HG02885 (cell line): ENCODE measurements around the gene PLD3.
"Not testable (repeated sequence)": the region's sequence is repeated elsewhere in the genome, so short reads cannot be mapped to it uniquely, and the experiment has no call there.

Experiments used
- ATAC-seq: cut with Tn5 transposase; IDR thresholded peaks from one replicate; pipeline ENCODE4 v1.9.1; 2021; ENCODE audit warnings: mild to moderate bottlenecking; ENCODE audit not compliant: unreplicated experiment, poor library complexity

PLD3 gene

DNA sequence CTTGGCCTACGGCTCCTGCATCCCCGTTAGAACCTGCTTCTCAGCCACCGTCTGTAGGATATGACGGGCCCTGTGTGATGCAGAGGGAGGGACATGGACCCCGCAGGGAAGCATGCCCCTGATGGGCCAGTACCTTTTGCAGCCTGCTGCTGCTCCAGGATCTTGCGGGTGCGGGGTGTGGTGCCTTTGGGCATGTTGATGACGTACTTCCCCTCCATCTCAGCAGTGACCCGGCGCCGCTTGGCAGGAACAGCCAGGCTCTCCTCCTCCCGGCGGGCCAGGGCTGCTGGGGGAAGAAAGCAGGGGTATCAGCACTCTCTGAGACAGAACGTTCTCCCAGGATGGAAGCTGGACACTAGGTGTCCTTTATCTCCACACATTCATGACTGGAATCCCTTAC, 22.3 kb upstream of the PLD3 start:
- ATAC-seq = no peak

GRCh38 chr19:40331052-40331451, 17.4 kb upstream of the PLD3 start:
- no peak for ATAC-seq

GRCh38 chr19:40332669-40333068, 15.8 kb upstream of the PLD3 start:
- no peak for ATAC-seq

DNA sequence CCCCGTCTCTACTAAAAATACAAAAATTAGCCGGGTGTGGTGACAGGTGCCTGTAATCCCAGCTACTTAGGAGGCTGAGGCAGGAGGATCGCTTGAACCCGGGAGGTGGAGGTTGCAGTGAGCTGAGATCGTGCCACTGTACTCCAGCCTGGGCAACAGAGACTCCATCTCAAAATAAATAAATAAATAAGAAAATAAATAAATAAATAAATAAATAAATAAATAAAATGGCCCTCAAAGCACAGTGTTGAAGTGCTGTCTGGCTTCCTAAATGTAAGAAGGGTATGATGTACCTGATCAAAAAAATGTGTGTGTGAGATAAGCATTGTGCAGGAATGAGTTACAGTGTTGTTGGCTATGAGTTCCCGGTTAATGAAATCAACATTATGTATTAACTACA, 15.4 kb upstream of the PLD3 start:
- ATAC-seq = not testable (repeated sequence)

DNA sequence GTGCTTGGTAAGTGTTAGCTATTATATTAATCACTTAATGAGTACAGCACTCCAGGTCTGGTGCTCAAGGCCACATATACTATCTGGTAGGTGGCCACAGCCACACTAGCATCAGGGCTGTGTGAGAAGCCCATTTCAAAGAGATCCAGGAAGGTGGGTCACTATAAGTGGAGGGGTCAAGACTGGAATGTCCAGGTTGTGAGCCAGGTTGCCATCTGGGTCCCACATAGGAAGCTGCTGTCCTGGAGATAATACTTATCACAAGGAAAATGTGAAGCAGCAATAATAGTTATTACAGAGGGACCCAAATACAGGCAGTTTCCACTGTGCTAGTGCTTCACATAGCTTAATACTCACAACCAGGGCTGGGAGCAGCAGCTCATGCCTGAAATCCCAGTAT, 13.4 kb upstream of the PLD3 start:
- ATAC-seq = no peak

DNA sequence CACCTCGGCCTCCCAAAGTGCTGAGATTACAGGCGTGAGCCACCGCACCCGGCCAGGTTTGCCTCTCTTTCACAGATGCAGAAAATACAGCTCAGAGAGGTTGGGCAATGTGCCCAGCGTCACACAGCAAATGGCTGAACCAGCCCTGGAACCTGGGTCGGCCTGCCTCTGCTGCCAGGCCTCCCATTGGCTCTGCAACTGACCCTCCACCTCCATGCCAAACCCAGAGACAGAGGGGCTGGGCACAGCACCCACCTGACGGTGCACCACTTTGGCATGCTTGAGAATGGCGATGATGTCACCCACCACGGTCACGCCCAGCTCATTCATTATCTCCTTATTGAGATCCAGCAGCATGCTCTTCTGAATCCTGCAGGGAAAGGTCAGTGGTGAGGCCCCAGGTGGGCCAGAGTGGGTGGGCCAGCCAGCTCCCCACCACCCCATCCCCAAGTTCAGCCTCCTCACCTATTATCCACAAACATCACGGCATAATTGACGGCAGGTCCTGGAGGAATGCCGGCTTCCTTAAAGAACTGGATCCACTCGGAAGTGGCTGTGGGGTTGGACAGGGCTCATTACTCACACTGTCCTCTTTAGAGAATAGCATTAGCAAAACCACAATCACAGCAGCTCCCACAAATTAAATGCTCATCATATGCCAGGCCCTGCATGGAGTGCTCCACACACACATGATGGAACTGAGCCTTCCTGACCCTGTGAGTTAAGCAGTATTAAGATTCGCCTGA, 12.5 kb upstream of the PLD3 start:
- no peak for ATAC-seq

GRCh38 chr19:40336601-40336900, 11.9 kb upstream of the PLD3 start:
- no peak for ATAC-seq

DNA sequence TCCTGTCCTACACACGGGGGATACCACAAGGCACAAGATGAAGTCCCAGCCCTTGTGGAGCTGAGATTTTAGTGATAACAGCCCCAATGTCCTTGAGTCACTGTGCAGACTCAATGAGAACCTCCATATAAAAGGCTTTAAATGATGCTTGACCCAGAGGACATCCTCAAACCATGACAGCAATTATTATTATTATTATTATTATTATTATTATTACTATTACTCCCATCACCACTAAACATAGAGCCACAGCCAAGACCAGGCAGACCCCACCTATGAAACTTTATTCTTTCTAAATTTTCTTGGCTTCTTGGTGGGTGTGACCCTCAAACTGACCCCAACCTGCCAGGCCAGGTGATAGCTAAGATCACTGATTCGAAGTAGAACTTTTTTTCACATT, 11.4 kb upstream of the PLD3 start:
- ATAC-seq = no peak

GRCh38 chr19:40337594-40337993, 10.9 kb upstream of the PLD3 start:
- no peak for ATAC-seq

- no peak for ATAC-seq
Measured at GRCh38 chr19:40339018-40339728, 9.3 kb upstream of the PLD3 start.

GRCh38 chr19:40341601-40342482, 6.7 kb upstream of the PLD3 start:
- no peak for ATAC-seq

DNA sequence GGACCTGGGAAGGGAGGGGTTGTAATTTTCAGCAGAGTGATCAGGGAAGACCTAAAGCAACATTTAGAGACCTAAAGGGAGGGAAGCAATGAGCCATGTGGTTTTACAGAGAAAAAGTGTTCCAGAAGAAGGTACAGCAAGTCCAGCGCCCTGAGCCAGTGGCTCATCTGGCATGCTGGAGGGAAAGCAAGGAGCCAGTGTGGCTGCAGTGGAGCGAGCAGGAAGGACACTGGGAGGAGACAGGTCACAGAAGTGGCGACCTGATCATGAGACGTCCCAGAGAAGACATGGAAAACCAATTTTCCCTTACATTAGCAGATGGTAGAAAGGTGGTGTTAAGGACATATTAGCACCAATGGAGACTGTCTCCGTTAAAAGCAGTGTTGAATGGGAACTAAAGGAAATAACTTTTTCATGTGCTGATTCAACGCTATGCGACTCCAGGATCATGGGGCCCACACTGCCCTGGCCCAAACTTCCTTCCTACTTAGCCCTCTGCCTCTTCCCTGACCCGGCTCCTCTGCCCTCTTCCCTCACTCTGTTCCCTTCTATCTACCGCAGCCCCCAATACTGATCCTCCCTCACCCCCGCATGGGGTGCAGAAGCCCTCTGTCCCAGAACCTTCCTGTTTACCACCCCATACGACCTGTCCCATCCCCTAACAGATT, 5.7 kb upstream of the PLD3 start:
- no peak for ATAC-seq

DNA sequence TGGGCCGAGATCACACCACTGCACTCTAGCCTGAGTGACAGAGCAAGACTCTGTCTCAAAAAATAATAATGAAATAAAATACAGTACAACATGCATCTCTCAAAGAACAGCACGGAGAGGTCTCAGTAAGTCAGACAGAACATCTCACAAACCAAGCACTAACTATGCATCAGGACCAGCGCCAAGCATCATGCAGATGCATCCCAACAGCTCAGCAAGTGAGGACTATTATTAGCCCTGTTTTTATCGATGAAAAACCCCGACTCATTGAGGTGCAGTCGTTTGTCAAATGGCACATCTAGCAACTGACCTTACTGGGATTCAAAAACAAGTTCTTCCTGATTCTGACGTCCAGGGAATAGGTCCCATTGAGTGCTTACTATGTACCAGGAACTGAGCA, 4.1 kb upstream of the PLD3 start:
- ATAC-seq = no peak

DNA sequence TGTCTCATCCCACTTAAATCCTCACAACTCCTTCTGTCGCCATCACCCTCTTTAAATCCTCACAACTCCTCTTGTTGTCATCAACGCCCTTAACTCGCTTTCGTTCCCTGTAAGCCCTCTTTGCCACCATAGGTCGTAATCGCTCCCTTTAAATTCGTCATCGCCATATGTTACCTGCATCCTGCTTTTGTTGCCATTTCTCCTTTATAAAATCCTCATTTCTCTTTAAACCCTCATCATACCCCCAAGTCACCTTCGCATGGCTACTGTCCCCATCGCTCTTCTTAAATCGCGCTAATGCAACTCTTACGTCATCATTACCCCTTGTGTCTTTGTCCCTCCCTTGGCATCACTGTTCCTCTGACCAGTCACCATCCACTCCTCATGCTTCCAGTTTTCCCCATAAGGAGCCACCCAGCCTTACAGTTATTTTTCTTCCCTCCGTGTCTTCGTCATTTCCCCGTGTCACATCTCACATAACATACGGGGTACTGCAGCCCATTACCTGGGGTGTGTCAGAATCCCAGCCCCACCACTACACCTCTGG, 539 bp downstream of the PLD3 start:
- no peak for ATAC-seq

- no peak for ATAC-seq
Measured at GRCh38 chr19:40355975-40356680, 7.6 kb downstream of the PLD3 start.

GRCh38 chr19:40356681-40357595, 8.4 kb downstream of the PLD3 start:
- no peak for ATAC-seq

DNA sequence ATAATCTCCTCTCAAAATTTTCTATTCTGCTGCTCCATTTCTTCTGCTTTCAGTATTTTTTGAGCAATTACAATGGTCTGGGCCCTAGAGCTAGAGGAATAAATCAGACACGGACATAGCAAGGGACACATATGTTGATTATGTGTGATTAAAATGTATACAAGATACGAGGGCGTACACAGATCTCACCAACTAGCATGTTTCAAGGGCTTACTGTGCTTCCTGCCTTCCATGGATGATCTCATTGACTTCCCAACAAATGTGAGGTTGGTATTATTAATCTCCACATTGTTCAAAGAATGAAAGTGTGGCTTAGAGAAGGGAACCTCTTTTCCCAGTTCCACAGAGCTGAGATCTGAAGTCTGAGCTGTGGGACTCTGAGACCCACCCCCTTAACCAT, 9.1 kb downstream of the PLD3 start:
- ATAC-seq = no peak

DNA sequence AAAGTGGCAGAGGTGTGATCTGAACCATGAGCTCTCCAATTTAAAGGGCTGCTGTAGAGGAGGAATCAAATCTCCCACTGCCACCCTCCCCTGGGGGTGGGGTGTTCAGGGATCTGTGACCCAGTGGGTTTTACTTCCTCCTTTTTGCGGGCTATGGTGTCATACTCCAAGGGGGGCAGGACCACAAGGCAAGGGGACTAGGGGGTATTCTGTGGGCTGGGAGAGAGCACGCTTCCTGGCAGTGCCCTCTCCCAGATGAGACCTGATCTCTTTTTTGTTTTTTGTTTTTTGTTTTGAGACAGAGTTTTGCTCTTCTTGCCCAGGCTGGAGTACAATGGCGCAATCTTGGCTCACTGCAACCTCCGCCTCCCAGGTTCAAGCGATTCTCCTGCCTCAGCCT, 10.3 kb downstream of the PLD3 start:
- ATAC-seq = no peak
